SK-N-MC (cell line): ENCODE results near the gene GRM7.
A peak's percentile ranks its signal among the peaks of the same experiment; 100 is the strongest.

Experiments used
- DNase-seq: peaks from one replicate; pipeline ENCODE4 v3.0.0-alpha.2; 2011; ENCODE audit warnings: low read depth, low spot score
- H3K27ac ChIP-seq: fragments of 200-600 bp; sonication (generic); 2 replicates; pipeline ENCODE4 v1.5.1; 2016; ENCODE audit warnings: mixed run types
- H3K36me3 ChIP-seq: fragments of 200-600 bp; sonication (generic); 2 replicates; pipeline ENCODE4 v1.6.1; 2017; ENCODE audit warnings: antibody characterized with exemption, low read length, mixed read lengths; ENCODE audit not compliant: insufficient read depth
- H3K4me3 ChIP-seq: fragments of 200-600 bp; sonication (generic); 2 replicates; pipeline ENCODE4 v1.5.1; 2016
- H3K9ac ChIP-seq: fragments of 200-600 bp; sonication (generic); 2 replicates; pipeline ENCODE4 v1.8.0; 2017; ENCODE audit warnings: mixed run types, mixed read lengths; ENCODE audit not compliant: insufficient read length
- H3K9me3 ChIP-seq: fragments of 200-600 bp; sonication (generic); 2 replicates; pipeline ENCODE4 v1.6.1; 2017; ENCODE audit warnings: low read depth, mild to moderate bottlenecking, antibody characterized with exemption, low read length, moderate library complexity, mixed read lengths
- EZH2 ChIP-seq: fragments of 200-600 bp; sonication (generic); IDR thresholded peaks from one replicate; pipeline ENCODE4 v1.6.1; 2017; ENCODE audit warnings: antibody characterized with exemption
- FOXP2 ChIP-seq: optimal IDR thresholded peaks from 2 replicates; pipeline ENCODE3; 2011; ENCODE audit warnings: mild to moderate bottlenecking, moderate library complexity; ENCODE audit not compliant: insufficient read depth; ENCODE audit errors: extremely low read length, control extremely low read depth
- POLR2AphosphoS5 ChIP-seq: IDR thresholded peaks from 2 replicates; pipeline ENCODE4 v1.6.1; 2012; ENCODE audit warnings: mild to moderate bottlenecking, low read depth, low read length, borderline replicate concordance

The GRM7 gene

GRCh38 chr3:7190095-7190494 is 329.2 kb downstream of the GRM7 start:
- H3K27ac ChIP-seq, result no peak overlapping the region
- no peak for DNase-seq

GRCh38 chr3:7193269-7193668 is 332.4 kb downstream of the GRM7 start:
- no peak overlapping the region for H3K9ac ChIP-seq
- DNase-seq, result no peak
- no peak overlapping the region for H3K27ac ChIP-seq
- no peak overlapping the region for H3K4me3 ChIP-seq
- H3K36me3 ChIP-seq, result no peaks in the 10 kb centered on the region
- no peak for TF ChIP-seq POLR2AphosphoS5
- no peak for TF ChIP-seq EZH2
- no peak for TF ChIP-seq FOXP2
- H3K9me3 ChIP-seq, result no peaks in the 10 kb centered on the region

More at GRCh38 chr3:7190095-7190494, 329.2 kb downstream of the GRM7 start:
- no peaks in the 10 kb centered on the region for H3K9me3 ChIP-seq
- no peak for TF ChIP-seq EZH2
- no peak for TF ChIP-seq POLR2AphosphoS5
- no peak for TF ChIP-seq FOXP2
- no peaks in the 10 kb centered on the region for H3K36me3 ChIP-seq
- H3K4me3 ChIP-seq, result no peak overlapping the region
- H3K9ac ChIP-seq, result no peak overlapping the region

DNA sequence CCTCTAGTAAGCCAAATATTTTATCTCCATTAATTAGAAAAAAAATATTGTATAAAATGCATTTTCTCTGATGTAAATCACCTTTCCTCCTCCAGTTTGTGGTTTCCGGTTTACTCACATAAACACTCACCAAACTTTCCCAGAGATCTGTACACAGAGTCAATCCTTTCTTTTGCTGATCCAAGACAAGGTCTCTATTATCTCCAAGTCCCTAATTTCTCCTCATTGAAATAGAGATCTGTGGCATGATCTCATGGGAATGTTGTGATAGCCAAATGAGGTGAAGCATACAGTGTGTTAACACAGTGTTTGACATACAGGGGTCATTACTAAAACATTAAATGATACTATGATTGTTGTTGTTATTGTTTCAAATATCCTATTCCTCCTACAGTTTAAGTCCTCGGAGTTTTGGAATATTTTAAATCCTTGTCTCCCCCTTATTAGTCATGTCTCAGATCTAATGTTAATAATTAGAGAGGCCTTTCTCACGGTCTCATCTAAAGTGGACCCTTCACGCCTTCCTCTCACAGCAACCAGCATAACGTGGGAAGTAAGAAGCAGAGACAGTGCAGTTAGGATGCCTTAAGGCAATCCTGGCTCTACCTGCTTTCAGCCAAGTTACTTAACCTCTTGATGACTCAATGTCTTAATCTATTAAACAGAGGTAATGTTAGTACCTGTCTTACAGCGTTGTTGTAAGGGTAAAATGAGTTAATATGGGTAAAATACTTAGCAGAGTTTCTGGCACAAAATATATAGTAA is 333.3 kb downstream of the GRM7 start:
- Histone ChIP-seq H3K36me3 (no peaks in the 10 kb centered on the region), H3K9me3 (no peaks in the 10 kb centered on the region), H3K4me3 (no peak overlapping the region), H3K27ac (no peak overlapping the region), H3K9ac (no peak overlapping the region)
- DNase-seq, result peak; percentile 6
- TF ChIP-seq FOXP2, result no peak
- TF ChIP-seq POLR2AphosphoS5, result no peak
- TF ChIP-seq EZH2, result no peak

- no peak overlapping the region for H3K9ac ChIP-seq
- DNase-seq, result no peak
- TF ChIP-seq FOXP2 (no peak), POLR2AphosphoS5 (no peak), EZH2 (no peak)
- no peaks in the 10 kb centered on the region for H3K9me3 ChIP-seq
- no peak overlapping the region for H3K4me3 ChIP-seq
- H3K27ac ChIP-seq, result no peak overlapping the region
- H3K36me3 ChIP-seq, result no peaks in the 10 kb centered on the region
These were observed 335.0 kb downstream of the GRM7 start for GRCh38 chr3:7195934-7196333.

DNA sequence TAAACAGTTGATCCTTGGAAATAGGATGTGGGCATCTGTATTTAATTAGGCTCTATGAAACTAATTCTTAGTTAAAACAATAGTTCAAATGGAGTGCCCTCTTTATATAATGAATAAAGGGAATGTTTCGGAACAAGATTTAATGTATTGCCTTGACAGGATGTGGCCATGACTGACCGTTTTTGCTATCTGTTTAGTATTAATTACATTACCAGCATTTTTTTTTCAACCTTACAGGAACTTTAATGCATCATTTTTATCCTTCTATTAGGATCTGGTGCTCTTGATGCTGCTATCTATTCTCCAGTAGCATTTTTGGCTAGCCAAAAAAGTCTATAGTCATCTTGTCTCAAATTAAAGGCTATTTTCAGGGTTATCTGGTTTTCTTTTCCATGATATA is 340.9 kb downstream of the GRM7 start:
- TF ChIP-seq EZH2 (no peak), FOXP2 (no peak), POLR2AphosphoS5 (no peak)
- DNase-seq, result no peak
- no peak overlapping the region for H3K9ac ChIP-seq
- no peaks in the 10 kb centered on the region for H3K36me3 ChIP-seq
- H3K27ac ChIP-seq, result no peak overlapping the region
- H3K4me3 ChIP-seq, result no peak overlapping the region
- H3K9me3 ChIP-seq, result no peaks in the 10 kb centered on the region

DNA sequence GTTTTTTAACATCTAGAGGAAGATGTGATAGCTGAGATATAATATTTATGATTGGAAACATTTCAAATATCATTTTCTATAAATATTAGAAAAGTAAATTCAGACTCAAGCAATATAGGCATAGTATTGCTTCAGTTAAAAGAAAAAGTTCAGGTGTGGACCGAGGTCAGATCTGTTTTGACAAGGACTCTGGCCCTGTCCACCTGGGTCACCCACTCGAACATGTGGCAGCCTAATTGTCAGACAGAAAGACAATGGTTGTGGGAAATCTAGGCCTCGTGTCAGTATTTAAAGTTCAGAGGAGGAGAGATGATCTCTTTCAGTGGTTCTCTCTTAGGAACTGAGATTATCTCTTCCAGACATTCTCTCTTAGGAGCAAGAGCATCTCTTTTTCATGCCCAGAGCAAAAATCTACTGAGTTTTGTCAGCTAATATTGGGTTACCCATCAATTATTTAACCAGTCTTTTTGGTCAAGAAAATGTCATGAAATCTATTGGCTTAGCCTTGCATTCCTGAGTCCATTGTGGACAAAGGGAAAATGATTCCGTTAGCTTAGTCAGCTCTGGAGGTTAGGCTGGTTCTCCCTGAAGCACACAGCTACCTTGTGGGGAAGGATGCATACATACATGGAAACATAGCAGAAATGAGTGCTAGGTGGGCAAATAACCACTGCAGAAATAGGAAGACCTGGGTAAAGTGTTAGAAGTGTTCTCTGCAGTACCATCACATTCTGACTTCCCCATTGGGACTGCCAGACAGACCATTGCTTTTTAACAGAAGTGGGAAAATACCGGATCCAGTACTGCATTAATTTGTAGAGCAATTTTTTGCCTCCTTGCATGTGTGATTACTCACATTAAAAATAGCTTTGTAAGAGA is 343.3 kb downstream of the GRM7 start:
- DNase-seq, result no peak
- no peak overlapping the region for H3K9ac ChIP-seq

GRCh38 chr3:7204848-7205156 is 343.9 kb downstream of the GRM7 start:
- DNase-seq, result no peak
- Histone ChIP-seq H3K4me3 (no peak overlapping the region), H3K9me3 (no peaks in the 10 kb centered on the region), H3K27ac (no peak overlapping the region), H3K36me3 (no peaks in the 10 kb centered on the region), H3K9ac (no peak overlapping the region)
- TF ChIP-seq FOXP2, result no peak
- TF ChIP-seq EZH2, result no peak
- no peak for TF ChIP-seq POLR2AphosphoS5

More for the DNA sequence above, 343.3 kb downstream of the GRM7 start:
- no peaks in the 10 kb centered on the region for H3K36me3 ChIP-seq
- no peak overlapping the region for H3K27ac ChIP-seq
- H3K9me3 ChIP-seq, result no peaks in the 10 kb centered on the region
- TF ChIP-seq FOXP2, result no peak
- TF ChIP-seq POLR2AphosphoS5, result no peak
- TF ChIP-seq EZH2, result no peak
- H3K4me3 ChIP-seq, result no peak overlapping the region

GRCh38 chr3:7205535-7205934 is 344.6 kb downstream of the GRM7 start:
- no peak overlapping the region for H3K27ac ChIP-seq
- H3K36me3 ChIP-seq, result no peaks in the 10 kb centered on the region
- TF ChIP-seq POLR2AphosphoS5, result no peak
- no peak overlapping the region for H3K4me3 ChIP-seq
- H3K9me3 ChIP-seq, result no peaks in the 10 kb centered on the region
- no peak for DNase-seq
- H3K9ac ChIP-seq, result no peak overlapping the region
